Kidney epithelial cell (primary cell): ENCODE results near the gene EEF2KMT. TPM values are rescaled to one million over a fixed set of nuclear protein-coding genes. Genes with fewer than 3 reads are reported as not detected.
"Not testable (repeated sequence)": the region's sequence is repeated elsewhere in the genome, so short reads cannot be mapped to it uniquely, and the experiment has no call there.

Experiments
- DNase-seq: peaks from one replicate; pipeline ENCODE4 v3.0.0-alpha.2; 2010; ENCODE audit warnings: low read depth
- H3K27me3 ChIP-seq: 2 replicates; pipeline ENCODE4 v1.6.0; 2011; ENCODE audit warnings: low read length; ENCODE audit not compliant: control insufficient read depth, insufficient read depth
- H3K36me3 ChIP-seq: 2 replicates; pipeline ENCODE4 v1.5.1; 2011; ENCODE audit warnings: low read length; ENCODE audit not compliant: control insufficient read depth, insufficient read depth
- H3K4me3 ChIP-seq: 2 replicates; pipeline ENCODE4 v1.5.1; 2011; ENCODE audit warnings: low read depth, mild to moderate bottlenecking, control low read depth, low read length
- total RNA-seq: library from RNA; depleted of rRNA; stranded (reverse); fragments of >200 nt; gene quantifications from 2 replicates; pipeline ENCODE4 v1.2.3, GENCODE V29; 2015
- TF ChIP-seq, protein P1 (sequence below): IDR thresholded peaks from 2 replicates; pipeline ENCODE4 v1.5.1; 2011; ENCODE audit warnings: mild to moderate bottlenecking, moderate library complexity, low read length, control low read depth, inconsistent platforms; ENCODE audit not compliant: insufficient read depth, poor library complexity, severe bottlenecking

Gene EEF2KMT
- total RNA-seq, 1 donor from 2014 or later = 16.8 TPM

GRCh38 chr16:5045499-5046115 lies 52.0 kb downstream of the EEF2KMT start:
- no peak for DNase-seq
- Histone ChIP-seq H3K27me3 (no peaks in the 10 kb centered on the region), H3K36me3 (no peaks in the 10 kb centered on the region), H3K4me3 (no peak overlapping the region)
- TF ChIP-seq, protein P1, sequence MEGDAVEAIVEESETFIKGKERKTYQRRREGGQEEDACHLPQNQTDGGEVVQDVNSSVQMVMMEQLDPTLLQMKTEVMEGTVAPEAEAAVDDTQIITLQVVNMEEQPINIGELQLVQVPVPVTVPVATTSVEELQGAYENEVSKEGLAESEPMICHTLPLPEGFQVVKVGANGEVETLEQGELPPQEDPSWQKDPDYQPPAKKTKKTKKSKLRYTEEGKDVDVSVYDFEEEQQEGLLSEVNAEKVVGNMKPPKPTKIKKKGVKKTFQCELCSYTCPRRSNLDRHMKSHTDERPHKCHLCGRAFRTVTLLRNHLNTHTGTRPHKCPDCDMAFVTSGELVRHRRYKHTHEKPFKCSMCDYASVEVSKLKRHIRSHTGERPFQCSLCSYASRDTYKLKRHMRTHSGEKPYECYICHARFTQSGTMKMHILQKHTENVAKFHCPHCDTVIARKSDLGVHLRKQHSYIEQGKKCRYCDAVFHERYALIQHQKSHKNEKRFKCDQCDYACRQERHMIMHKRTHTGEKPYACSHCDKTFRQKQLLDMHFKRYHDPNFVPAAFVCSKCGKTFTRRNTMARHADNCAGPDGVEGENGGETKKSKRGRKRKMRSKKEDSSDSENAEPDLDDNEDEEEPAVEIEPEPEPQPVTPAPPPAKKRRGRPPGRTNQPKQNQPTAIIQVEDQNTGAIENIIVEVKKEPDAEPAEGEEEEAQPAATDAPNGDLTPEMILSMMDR = no peak

- H3K27me3 ChIP-seq, H3K4me3 ChIP-seq, DNase-seq, H3K36me3 ChIP-seq: not testable (repeated sequence)
These were observed 53.0 kb downstream of the EEF2KMT start for GRCh38 chr16:5044581-5044980.

- Histone ChIP-seq H3K36me3 (no peaks in the 10 kb centered on the region), H3K27me3 (no peaks in the 10 kb centered on the region), H3K4me3 (no peak overlapping the region)
- TF ChIP-seq, protein P1 = no peak
- no peak for DNase-seq
These were observed 53.5 kb downstream of the EEF2KMT start for GRCh38 chr16:5044011-5044540.

DNA sequence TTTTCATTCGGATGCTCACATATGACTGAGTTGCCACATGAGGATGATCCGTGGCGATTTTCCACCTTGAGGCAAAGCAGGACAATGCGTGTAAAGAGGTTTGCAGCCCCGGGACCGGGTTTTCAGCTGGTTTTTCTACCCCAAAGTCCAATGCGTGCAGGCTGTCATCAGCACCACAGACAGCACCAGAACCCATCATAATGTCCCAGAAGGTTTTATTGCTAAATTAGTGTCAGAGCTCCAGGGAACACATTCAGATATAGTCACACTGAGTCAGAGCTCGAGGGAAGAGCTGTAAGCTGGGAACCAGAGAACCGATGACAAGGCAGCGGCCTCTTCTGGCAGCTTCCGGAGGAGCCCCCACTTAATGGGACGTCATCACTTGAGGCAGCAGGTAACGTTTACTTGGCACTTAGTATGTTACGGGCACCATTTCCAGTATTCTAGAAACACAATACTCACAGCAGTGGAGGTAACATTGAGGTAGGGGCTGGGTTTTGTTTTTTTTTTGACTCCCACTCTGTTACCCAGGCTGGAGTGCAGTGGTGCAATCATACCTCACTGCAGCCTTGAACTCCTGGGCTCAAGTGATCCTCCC lies 54.9 kb downstream of the EEF2KMT start:
- DNase-seq = no peak
- TF ChIP-seq, protein P1 = peak; percentile 36
- Histone ChIP-seq H3K36me3 (no peaks in the 10 kb centered on the region), H3K4me3 (no peak overlapping the region), H3K27me3 (no peaks in the 10 kb centered on the region)

DNA sequence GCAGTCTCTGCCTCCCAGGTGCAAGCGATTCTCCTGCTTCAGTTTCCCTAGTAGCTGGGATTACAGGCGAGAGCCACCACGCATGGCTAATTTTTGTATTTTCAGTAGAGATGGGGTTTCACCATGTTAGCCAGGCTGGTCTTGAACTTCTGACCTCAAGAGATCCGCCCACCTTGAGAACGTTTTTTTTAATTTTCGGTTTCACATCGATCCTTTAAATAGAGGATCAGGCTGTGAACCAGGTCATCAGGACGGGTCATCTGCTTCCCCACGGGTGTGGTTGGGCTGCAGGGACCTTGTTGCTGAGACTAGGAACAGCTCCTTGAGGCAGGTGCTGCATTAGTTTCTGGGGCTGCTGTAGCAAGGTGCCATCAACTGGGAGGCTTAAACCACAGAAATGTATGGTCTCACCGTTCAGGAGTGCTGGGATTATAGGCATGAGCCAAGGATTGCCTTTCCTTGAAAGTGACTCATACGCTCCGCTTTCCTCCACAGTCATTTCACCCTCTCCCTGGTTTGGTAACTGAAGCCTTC lies 55.9 kb downstream of the EEF2KMT start:
- DNase-seq = peak; percentile 78
- TF ChIP-seq, protein P1 = no peak
- H3K36me3 ChIP-seq = no peaks in the 10 kb centered on the region

GRCh38 chr16:5040451-5040850 lies 57.1 kb downstream of the EEF2KMT start:
- DNase-seq = no peak
- TF ChIP-seq, protein P1 = no peak
- Histone ChIP-seq H3K27me3 (peaks cover 4% of the 10 kb centered on the region), H3K36me3 (no peaks in the 10 kb centered on the region), H3K4me3 (no peak overlapping the region)

More for the DNA sequence above, 55.9 kb downstream of the EEF2KMT start:
- Histone ChIP-seq H3K4me3 (no peak overlapping the region), H3K27me3 (peaks cover 1% of the 10 kb centered on the region)
